Mammary epithelial cell (primary cell): ENCODE data around the gene OR6B3.

Experiments used
- EZH2 ChIP-seq: IDR thresholded peaks from 2 replicates; pipeline ENCODE4 v1.6.1; 2012; ENCODE audit warnings: low read length, inconsistent platforms, borderline replicate concordance
- TF ChIP-seq, protein P1 (sequence below), 2 donors: IDR thresholded peaks in 1 of 2; conservative IDR thresholded peaks in 1 of 2; 2 replicates each; pipeline ENCODE4 v1.5.1; 2011 to 2012; ENCODE audit warnings: inconsistent platforms in 2 of 2, low read length in 2 of 2, mild to moderate bottlenecking in 2 of 2, control low read depth in 1 of 2, low read depth in 1 of 2; ENCODE audit not compliant: insufficient read depth in 1 of 2; ENCODE audit errors: extremely low read depth in 1 of 2

DNA sequence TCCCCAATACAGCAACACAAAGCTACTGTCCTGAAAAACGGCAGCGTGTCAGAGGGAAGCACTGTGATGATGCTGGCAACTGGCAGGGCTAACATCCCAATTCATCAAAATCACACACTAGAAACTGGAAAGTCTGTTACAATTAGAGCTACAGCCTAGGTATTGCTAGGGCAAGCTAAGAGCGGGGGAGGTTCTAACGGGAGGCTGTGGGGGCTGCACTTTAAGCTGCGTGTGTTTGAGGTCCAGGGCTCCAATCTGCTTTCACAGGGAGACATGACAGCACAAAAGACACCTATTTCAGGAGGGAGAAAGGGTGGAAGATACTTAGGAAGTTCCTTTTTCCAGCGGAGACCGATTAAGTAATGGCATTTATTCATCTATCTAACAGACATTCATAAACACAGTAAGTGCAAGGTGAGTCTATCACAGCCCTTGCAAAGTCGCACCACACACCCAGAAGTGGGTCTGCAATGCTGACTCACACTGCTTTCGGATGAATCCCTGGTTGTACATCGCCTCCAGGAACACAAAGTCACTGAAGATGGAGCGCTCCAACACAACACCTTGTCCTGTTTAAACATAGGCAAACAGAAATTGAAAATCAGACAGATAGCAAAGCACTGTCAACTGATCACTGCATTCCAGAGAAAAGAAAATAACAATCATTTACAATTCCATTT lies 35.1 kb downstream of the OR6B3 start:
- TF ChIP-seq, protein P1, sequence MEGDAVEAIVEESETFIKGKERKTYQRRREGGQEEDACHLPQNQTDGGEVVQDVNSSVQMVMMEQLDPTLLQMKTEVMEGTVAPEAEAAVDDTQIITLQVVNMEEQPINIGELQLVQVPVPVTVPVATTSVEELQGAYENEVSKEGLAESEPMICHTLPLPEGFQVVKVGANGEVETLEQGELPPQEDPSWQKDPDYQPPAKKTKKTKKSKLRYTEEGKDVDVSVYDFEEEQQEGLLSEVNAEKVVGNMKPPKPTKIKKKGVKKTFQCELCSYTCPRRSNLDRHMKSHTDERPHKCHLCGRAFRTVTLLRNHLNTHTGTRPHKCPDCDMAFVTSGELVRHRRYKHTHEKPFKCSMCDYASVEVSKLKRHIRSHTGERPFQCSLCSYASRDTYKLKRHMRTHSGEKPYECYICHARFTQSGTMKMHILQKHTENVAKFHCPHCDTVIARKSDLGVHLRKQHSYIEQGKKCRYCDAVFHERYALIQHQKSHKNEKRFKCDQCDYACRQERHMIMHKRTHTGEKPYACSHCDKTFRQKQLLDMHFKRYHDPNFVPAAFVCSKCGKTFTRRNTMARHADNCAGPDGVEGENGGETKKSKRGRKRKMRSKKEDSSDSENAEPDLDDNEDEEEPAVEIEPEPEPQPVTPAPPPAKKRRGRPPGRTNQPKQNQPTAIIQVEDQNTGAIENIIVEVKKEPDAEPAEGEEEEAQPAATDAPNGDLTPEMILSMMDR (conservative IDR thresholded peaks at IDR 0.05 in 1 of 2, IDR thresholded peaks at IDR 0.05 in 1 of 2; ENCODE audit: extremely low read depth in 1 of 2, insufficient read depth in 1 of 2, low read depth in 1 of 2, low read length in 2 of 2), result no peak
- TF ChIP-seq EZH2, result no peak
